Panc1 (cell line): Measurements from ENCODE around the gene GSC2. TPM values are rescaled to one million over a fixed set of nuclear protein-coding genes. Genes with fewer than 3 reads are reported as not detected.

Source experiments
- ATAC-seq: fragments of 200-7000 bp; cut with Tn5 transposase; 2 replicates; pipeline ENCODE4 v1.9.1; 2020; ENCODE audit warnings: mild to moderate bottlenecking, moderate library complexity
- BruUV-seq: library from RNA; stranded (reverse); fragments of 400-500 nt; replicated peaks from 2 replicates; lab custom pipeline; 2021; lab: Mats Ljungman, UMichigan
- CTCF ChIA-PET: fragments of 300-600 bp; sonication (Branson Sonifier 250); formaldehyde crosslinking; loops from one replicate; lab custom pipeline; 2022; ENCODE audit warnings: antibody characterized with exemption; lab: Charles Lee
- POLR2A ChIA-PET: fragments of 300-600 bp; sonication (Branson Sonifier 250); formaldehyde crosslinking; loops from one replicate; lab custom pipeline; 2022; ENCODE audit warnings: antibody characterized with exemption; lab: Charles Lee
- DNase-seq: peaks from one replicate; pipeline ENCODE4 v3.0.0-alpha.2; 2010; ENCODE audit warnings: low read depth, low spot score
- H3K27ac ChIP-seq: 2 replicates; pipeline ENCODE4 v1.5.1; 2011; ENCODE audit warnings: mild to moderate bottlenecking, low read length, inconsistent platforms
- H3K27me3 ChIP-seq: fragments of 200-500 bp; sonication (Bioruptor generic); 2 replicates; pipeline ENCODE4 v1.6.0; 2014; ENCODE audit warnings: low read length, inconsistent platforms; ENCODE audit not compliant: control insufficient read depth, insufficient read depth
- H3K36me3 ChIP-seq: fragments of 200-500 bp; sonication (Bioruptor generic); 2 replicates; pipeline ENCODE4 v1.5.1; 2014; ENCODE audit warnings: inconsistent platforms, mild to moderate bottlenecking, low read length, moderate library complexity; ENCODE audit not compliant: control insufficient read depth, insufficient read depth
- H3K4me1 ChIP-seq: 2 replicates; pipeline ENCODE4 v1.5.1; 2011; ENCODE audit warnings: inconsistent platforms, mild to moderate bottlenecking, low read length, moderate library complexity; ENCODE audit not compliant: control insufficient read depth, insufficient read depth
- H3K4me3 ChIP-seq, 2 experiments: 2 replicates each; pipeline ENCODE4 v1.5.1; 2011 to 2012; ENCODE audit warnings: low read depth in 2 of 2, low read length in 2 of 2, mild to moderate bottlenecking in 2 of 2, inconsistent platforms in 1 of 2, moderate library complexity in 1 of 2
- H3K9me3 ChIP-seq: fragments of 200-500 bp; sonication (Bioruptor generic); 2 replicates; pipeline ENCODE4 v1.5.1; 2014; ENCODE audit warnings: low read depth, mild to moderate bottlenecking, inconsistent platforms, low read length, moderate library complexity; ENCODE audit not compliant: control insufficient read depth, insufficient read depth
- CTCF ChIP-seq: fragments of 450-650 bp; IDR thresholded peaks from 2 replicates; pipeline ENCODE4 v1.5.1; 2017; ENCODE audit warnings: mild to moderate bottlenecking
- POLR2AphosphoS5 ChIP-seq: IDR thresholded peaks from 2 replicates; pipeline ENCODE4 v1.6.1; 2012; ENCODE audit warnings: mild to moderate bottlenecking, low read depth, low read length, moderate library complexity
- REST ChIP-seq, 2 experiments: IDR thresholded peaks; 2 replicates each; pipeline ENCODE4 v1.6.1; 2011 to 2012; ENCODE audit warnings: low read depth in 2 of 2, control low read depth in 1 of 2, low read length in 1 of 2, mild to moderate bottlenecking in 1 of 2, moderate library complexity in 1 of 2; ENCODE audit not compliant: insufficient read depth in 1 of 2
- SIN3A ChIP-seq: IDR thresholded peaks from 2 replicates; pipeline ENCODE4 v1.6.1; 2012; ENCODE audit warnings: low read depth, mild to moderate bottlenecking, low read length, moderate library complexity, borderline replicate concordance; ENCODE audit not compliant: insufficient read depth
- TCF7L2 ChIP-seq: IDR thresholded peaks from 2 replicates; pipeline ENCODE4 v1.6.1; 2011; ENCODE audit warnings: mild to moderate bottlenecking, low read depth, low read length, inconsistent platforms
- in situ Hi-C: cut with HindIII; loops from 2 replicates; pipeline ENCODE4 v1.10.0; 2016; ENCODE audit warnings: low sequenced_read_pairs, low pct_unique_long_range_greater_than_20kb
- intact Hi-C: fragments of 100-400 bp; cut with micrococcal nuclease; formaldehyde crosslinking; loops from one replicate; pipeline ENCODE4 v1.10.0; 2022; ENCODE audit not compliant: unreplicated experiment
- total RNA-seq: library from RNA; stranded (reverse); gene quantifications from one replicate; pipeline ENCODE4 v1.2.1, GENCODE V29; 2021; ENCODE audit not compliant: unreplicated experiment

The GSC2 gene
- total RNA-seq, 1 experiment from 2014 or later, result 0.23 TPM

GRCh38 chr22:19113429-19113828, 36.7 kb downstream of the GSC2 start:
- TF ChIP-seq POLR2AphosphoS5 (no peak), SIN3A (no peak), CTCF (no peak), REST (IDR thresholded peaks at IDR 0.05; ENCODE audit: insufficient read depth in 1 of 2, low read depth in 2 of 2, low read length in 1 of 2) (no peak), TCF7L2 (no peak)
- intact Hi-C loops (no loop called here), in situ Hi-C loops (no loop called here)
- H3K27ac ChIP-seq, result no peak overlapping the region
- no peaks in the 10 kb centered on the region for H3K9me3 ChIP-seq
- no peaks in the 10 kb centered on the region; the same call in 1 of the 2 replicates for H3K4me1 ChIP-seq
- ATAC-seq (no peak), DNase-seq (no peak)
- POLR2A ChIA-PET, result no interaction called here
- H3K4me3 ChIP-seq, result no peak overlapping the region
- CTCF ChIA-PET, result no interaction called here
- no TSS peak for BruUV-seq
- H3K27me3 ChIP-seq, result no peaks in the 10 kb centered on the region
- H3K36me3 ChIP-seq, result no peaks in the 10 kb centered on the region

GRCh38 chr22:19111584-19111983, 38.5 kb downstream of the GSC2 start:
- Histone ChIP-seq H3K27ac (no peak overlapping the region), H3K9me3 (no peaks in the 10 kb centered on the region), H3K4me3 (no peak overlapping the region), H3K4me1 (no peaks in the 10 kb centered on the region; the same call in 1 of the 2 replicates), H3K36me3 (no peaks in the 10 kb centered on the region), H3K27me3 (no peaks in the 10 kb centered on the region)
- CTCF ChIA-PET, result no interaction called here
- no peak for DNase-seq
- intact Hi-C loops, result no loop called here
- no peak for ATAC-seq
- no TSS peak for BruUV-seq
- in situ Hi-C loops, result no loop called here
- TF ChIP-seq CTCF (no peak), SIN3A (no peak), TCF7L2 (no peak), REST (IDR thresholded peaks at IDR 0.05; ENCODE audit: insufficient read depth in 1 of 2, low read depth in 2 of 2, low read length in 1 of 2) (no peak), POLR2AphosphoS5 (no peak)
- POLR2A ChIA-PET, result no interaction called here
